Sciatic nerve (tissue), 2 donors: ENCODE results near the gene FOXP3. TPM values are rescaled to one million over a fixed set of nuclear protein-coding genes. Genes with fewer than 3 reads are reported as not detected.

ENCODE experiments used
- ATAC-seq: fragments of 200-7000 bp; cut with Tn5 transposase; one replicate; pipeline ENCODE4 v1.9.1; 2020; ENCODE audit warnings: mild to moderate bottlenecking, moderate library complexity
- DNase-seq: peaks from one replicate; pipeline ENCODE4 v3.0.0-alpha.2; 2020; ENCODE audit warnings: low spot score
- intact Hi-C: fragments of 100-400 bp; cut with DNase I; formaldehyde crosslinking; loops from one replicate; pipeline ENCODE4 v1.14.2; 2022
- total RNA-seq: library from RNA; stranded (reverse); fragmentation: NEBNext Ultra II Directional; extraction: Animal tissue kit (Norgen Biotek cat#: 25700); gene quantifications from one replicate; pipeline ENCODE4 v1.2.1, GENCODE V29; 2021
- donor health status: DM: no; HTN: no; CAD: no.
- donor health status: DM: no; HTN: no; CAD: no.

FOXP3 gene
- total RNA-seq, 1 donor from 2014 or later: 0.13 TPM

DNA sequence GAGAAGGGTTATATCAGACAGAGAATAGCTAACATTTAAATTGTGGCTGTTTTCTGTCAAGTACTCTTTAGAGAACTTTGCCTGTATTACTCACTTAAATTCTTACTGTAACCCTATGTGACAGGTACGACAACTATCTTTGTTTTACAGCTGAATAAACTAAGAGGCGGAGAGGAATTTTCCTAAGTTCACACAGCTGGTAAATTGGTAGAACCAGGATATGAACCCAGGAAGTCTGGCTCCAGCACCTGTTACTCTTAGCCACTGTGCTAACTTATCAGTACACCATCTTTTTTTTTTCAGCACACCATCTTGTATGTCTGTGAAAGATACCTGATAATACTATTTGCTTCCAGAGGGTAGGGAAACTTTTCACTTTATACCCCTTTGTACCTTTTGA, 62.5 kb downstream of the FOXP3 start:
- no peak for DNase-seq
- intact Hi-C loops: no loop called here
- ATAC-seq: no peak

Other genes starting within 250 kb of the FOXP3 start
- gene TFE3, start 221.4 kb downstream of the FOXP3 start, total RNA-seq: 69.0 TPM
- 7.9 TPM for gene CCDC120, start 205.7 kb downstream of the FOXP3 start, total RNA-seq
- 29.6 TPM for gene PRAF2, start 190.7 kb downstream of the FOXP3 start, total RNA-seq
- gene WDR45, start 184.8 kb downstream of the FOXP3 start, total RNA-seq: 70.9 TPM
- gene GPKOW, start 141.0 kb downstream of the FOXP3 start, total RNA-seq: 20.5 TPM
- 1.0 TPM for gene MAGIX, start 102.0 kb downstream of the FOXP3 start, total RNA-seq
- gene PLP2, start 92.8 kb downstream of the FOXP3 start, total RNA-seq: 103 TPM
- gene PRICKLE3, start 78.3 kb downstream of the FOXP3 start, total RNA-seq: 9.9 TPM
- gene SYP, start 64.5 kb downstream of the FOXP3 start, total RNA-seq: 4.2 TPM
- gene CACNA1F, start 31.4 kb downstream of the FOXP3 start, total RNA-seq: 0.22 TPM
- 12.3 TPM for gene CCDC22, start 29.2 kb downstream of the FOXP3 start, total RNA-seq
- 9.9 TPM for gene PPP1R3F, start 5.1 kb upstream of the FOXP3 start, total RNA-seq
- gene GAGE10, start 38.9 kb upstream of the FOXP3 start, total RNA-seq: not detected
- gene GAGE12J, start 57.3 kb upstream of the FOXP3 start, total RNA-seq: not detected
- gene GAGE13, start 66.9 kb upstream of the FOXP3 start, total RNA-seq: not detected